Posterior cingulate gyrus (tissue), 11 donors: Measurements from ENCODE around the gene FOXO3.
"Not testable (repeated sequence)": the region's sequence is repeated elsewhere in the genome, so short reads cannot be mapped to it uniquely, and the experiment has no call there.

Source experiments
- DNase-seq, 10 donors: peaks; one replicate each; pipeline versions ENCODE4 v3.0.0 to v3.0.0-alpha.2; 2020 to 2021; ENCODE audit warnings: mixed read lengths in 3 of 10
- intact Hi-C: fragments of 100-400 bp; cut with DNase I; formaldehyde crosslinking; loops from one replicate; pipeline ENCODE4 v1.15.1; 2023

Gene FOXO3

GRCh38 chr6:108560463-108561308 is at the start of gene FOXO3:
Gene FOXO3 (plus strand): TSS chr6:108560917. CDS start chr6:108561209, 292 bp downstream.
- DNase-seq, result peak; percentile 71 to 97 (median 79)
- intact Hi-C loops, result loop anchor here (10.0 kb wide), 1 partner anchor 94 kb away; no protein-coding TSS in a partner anchor

DNA sequence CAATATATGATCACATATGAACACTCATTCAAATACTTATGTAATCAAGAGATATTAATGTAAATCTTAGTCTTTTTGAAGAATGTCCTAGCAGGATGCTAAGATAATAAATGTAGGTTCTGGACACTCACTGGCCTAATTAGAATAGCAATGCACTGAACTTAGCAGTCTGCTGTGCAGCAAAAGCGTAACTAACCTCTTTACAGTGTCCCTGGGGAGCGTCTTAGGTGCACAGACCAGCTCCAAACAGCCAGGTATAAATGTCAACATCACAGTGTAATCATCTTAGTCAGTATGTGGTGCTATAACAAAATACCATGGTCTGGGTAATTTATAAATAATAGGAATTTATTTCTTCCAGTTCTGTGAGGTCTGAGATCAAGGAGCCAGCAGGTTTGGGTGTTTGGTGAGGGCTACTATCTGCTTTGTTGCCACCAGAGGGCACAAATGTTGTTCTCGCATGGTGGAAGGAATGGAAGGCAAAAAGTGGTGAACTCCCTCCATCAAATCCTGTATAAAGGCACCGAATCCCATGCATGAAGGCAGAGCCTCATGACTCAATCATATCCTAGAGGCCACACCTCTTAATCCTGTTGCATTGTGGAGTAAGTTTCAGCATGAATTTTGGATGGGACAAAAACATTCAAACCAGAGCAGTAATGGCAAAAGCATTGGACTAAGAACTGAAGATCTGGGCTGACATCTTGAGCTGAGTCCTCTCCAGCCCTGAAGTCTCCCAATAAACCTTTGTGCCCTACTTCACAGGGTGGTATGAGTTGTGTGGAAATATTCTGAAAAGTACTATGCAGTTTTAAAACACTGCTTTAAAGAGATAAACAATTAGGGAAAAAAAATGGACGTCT is 41.8 kb upstream of the FOXO3 start:
- DNase-seq, result no peak
- intact Hi-C loops, result no loop called here

GRCh38 chr6:108521616-108522107 is 39.1 kb upstream of the FOXO3 start:
- DNase-seq, result no peak
- intact Hi-C loops, result no loop called here

DNA sequence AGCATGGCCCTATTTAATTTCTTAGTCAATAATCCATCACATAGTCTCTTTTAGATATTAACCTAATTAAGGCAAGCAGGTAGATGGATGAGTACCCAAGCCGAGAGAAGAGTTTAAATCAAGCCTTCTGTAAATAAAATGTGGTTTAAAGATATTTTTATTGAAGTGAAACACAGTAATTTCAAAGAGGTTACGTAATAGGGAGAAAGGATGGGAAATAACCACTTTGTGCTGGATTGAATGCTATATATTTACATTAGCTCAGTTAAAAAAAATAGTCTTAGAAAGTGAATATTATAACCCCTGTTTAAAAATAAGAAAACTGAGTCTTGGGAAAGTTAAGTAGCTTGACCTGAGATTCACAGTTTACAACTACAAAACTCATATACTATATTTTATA is 37.0 kb upstream of the FOXO3 start:
- intact Hi-C loops, result no loop called here
- DNase-seq, result no peak

DNA sequence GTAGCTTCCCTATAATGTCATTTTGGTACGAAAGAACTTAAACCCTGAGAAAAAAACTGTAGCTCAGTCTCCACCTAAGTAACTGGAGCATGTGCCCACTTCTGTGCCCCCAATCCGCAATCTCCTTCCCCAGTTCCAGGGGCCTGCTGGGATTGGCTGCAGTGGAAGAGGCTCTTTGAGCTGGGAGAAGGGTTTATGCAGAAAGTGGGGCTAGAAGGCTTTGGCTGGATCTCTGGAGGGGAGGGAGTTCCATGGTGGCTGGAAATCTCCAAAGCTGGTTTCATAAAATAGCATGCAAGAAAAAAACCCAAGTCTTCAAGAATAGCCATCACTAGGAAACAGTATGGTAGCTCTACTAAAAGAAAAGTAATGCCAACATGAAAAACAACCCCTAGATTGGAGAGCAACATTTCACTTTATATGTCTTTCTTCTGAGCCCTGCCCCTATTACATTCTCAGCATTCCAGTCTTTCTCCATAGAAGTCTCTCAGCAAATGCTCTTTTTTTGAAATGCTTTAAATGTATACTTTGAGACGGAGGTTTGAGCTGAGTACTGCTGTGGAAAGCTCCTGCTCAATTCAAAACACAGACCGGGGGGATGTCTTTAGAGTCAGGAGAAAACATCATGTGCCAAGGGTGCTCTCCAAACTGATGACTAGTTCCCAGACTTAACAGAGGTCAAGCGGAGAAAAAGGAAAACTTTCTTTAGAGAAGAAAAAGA is 36.0 kb upstream of the FOXO3 start:
- intact Hi-C loops, result no loop called here
- no peak for DNase-seq

DNA sequence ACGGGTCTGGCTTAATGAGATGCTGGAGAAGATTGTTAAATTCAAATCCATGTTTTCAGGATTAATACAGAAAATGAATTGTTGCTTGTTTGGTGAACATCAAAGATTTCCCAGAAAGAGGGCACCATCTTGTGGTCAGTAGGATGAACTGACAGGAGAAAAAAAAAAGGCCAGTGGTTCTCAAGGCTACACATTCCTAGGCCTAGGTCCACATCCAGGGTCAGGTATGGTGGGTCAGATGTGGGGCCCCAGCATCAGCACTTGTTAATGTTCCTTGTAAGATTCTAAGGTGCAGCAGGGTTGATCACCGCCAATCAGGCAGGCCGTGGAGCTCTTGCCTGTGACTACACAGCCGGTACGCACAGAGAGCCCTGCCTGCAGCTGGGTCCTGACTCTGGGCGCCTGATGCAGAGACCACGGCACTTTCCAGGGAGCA is 34.0 kb upstream of the FOXO3 start:
- DNase-seq, result no peak
- intact Hi-C loops, result loop anchor here (1.0 to 2.0 kb wide), 2 partner anchors 413 to 550 kb away; no protein-coding TSS in a partner anchor

DNA sequence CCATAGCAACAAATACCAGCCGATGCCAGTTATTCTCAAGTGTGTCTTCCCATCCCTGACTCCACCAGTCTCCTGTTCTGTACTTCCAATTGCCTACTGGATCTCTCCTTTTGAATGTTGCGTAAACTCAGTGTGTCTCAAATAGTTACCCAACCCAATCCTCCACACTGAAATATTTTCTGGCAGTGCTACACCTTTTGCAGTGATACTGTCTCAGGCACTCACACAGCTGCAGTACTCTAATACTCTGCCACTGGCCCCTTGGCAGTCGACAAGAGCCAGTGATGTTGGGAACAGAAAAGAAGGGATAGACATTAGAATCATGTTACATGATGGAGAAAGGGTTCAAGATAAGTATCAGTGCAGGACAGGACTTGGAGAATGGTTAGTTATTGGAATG is 31.8 kb upstream of the FOXO3 start:
- intact Hi-C loops, result no loop called here
- no peak for DNase-seq

DNA sequence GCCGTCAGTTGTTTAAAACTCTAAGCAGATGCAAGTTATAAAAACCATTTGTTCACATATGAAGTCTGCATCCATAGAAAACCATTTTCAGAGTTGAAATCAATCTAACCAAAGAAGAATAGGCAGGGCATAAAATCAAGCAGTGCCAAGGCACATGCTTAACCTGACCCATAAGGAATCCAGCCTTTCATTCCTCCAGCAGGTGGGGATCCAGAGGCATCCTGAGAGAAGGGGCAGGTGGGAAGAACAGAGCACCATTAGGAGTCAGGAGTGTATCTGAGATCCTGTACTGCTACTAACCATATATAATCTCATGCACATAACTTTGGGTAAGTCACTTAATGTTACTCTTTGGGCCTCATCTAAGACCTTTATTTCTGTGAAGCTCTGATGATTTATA is 29.4 kb upstream of the FOXO3 start:
- intact Hi-C loops, result no loop called here
- no peak for DNase-seq

DNA sequence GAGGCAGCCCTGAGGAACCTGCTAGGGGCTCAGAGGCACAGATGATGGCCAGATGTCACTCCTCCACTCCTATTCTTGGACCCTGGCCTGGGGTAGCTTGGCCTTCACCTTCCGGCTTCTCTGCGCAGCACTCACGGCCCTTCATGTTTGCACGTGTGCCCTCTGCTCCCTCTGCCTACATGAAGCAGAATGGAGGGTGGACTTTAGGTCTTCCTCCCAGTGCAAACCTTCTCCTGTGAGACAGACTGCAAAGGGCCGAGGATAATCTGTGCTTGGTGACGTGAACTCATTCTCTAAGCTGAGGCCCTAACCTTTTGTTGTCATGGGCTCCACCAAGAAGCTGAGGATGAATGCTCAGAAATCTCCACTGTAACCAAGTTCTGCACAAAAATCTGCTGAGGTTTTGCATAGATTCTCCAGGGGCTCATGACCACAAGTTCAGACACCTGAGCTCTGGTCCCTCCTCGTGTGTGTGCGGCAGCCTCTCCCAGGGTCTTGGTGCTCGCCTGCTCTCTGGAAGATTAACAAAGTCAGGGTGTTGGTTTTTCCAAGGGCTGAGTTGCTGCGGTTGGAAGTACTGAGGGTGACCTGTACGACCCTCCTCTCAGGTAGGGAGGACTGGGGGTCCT is 25.5 kb upstream of the FOXO3 start:
- DNase-seq, result no peak
- intact Hi-C loops, result no loop called here

GRCh38 chr6:108535920-108536535 is 24.7 kb upstream of the FOXO3 start:
- DNase-seq, result not testable (repeated sequence)

DNA sequence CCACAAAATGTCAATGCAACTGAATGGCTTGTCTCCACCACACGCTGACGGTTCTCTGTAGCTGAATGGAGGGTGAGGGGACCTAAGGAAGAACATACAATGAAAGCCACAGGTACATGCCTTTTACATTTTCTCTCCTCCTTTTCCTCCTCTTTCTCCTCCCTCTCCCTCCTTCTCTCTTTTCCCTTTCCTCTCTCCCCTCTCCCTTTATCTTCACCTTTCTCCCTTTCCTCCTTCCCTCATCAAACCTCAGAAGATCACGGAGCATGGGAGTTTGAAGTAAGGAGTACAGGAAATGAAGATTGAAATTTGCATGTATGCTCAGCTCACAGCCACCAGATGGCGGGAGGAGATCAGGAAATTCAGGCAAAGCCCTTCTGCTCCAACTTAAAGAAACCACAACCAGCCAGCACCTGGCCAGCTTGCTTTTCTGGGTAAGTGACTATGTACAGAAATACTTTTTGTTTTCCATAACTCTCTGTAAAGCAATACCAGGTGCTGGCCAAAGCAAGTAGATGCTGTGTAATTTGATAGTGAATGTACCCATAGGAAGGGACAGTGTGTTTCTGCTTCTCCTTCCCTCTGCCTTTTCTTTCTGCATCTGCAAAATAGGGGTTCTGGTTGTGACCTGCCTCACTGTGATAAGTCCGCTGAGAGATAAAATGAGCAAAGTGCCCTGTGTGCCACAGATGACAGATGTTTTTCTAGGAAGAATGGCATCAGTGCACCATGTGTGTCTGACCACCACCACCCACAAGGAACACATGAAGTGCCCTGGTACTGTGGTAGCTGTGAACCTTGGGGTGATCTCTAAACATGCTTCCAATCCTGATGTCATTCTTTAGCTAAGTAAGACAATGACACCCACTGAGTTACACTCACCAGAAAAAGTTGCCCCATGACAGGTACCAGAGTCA is 18.6 kb upstream of the FOXO3 start:
- intact Hi-C loops, result loop anchor here (1.0 kb wide), 4 partner anchors 240 to 531 kb away; no protein-coding TSS in a partner anchor
- peak; percentile 38 to 95 (median 68) for DNase-seq

More at GRCh38 chr6:108535920-108536535, 24.7 kb upstream of the FOXO3 start:
- intact Hi-C loops, result not testable (repeated sequence)

- intact Hi-C loops, result no loop called here
- no peak for DNase-seq
Observed at GRCh38 chr6:108543175-108543940, 17.4 kb upstream of the FOXO3 start.

GRCh38 chr6:108544606-108545005 is 16.1 kb upstream of the FOXO3 start:
- intact Hi-C loops, result no loop called here
- no peak for DNase-seq

GRCh38 chr6:108546079-108547049 is 14.4 kb upstream of the FOXO3 start:
- intact Hi-C loops, result no loop called here
- DNase-seq, result no peak

DNA sequence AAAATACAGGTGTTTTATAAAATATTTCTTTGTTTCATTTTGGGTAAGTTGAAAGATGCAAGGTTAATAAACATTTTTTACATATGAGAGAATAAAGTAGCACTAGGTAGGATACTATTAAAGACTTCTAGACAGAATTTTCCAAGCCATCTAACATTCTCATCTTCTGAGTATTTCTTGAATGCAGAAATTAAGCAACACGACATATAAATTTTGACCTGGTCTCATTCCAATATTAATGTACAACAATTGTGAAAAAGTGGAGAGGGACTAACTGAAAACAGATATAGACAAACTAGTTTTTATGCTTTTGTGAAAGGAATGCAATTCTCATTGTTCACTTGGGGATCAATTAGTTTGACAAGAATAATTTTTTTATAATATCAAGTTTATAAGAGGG is 11.5 kb upstream of the FOXO3 start:
- intact Hi-C loops, result no loop called here

DNA sequence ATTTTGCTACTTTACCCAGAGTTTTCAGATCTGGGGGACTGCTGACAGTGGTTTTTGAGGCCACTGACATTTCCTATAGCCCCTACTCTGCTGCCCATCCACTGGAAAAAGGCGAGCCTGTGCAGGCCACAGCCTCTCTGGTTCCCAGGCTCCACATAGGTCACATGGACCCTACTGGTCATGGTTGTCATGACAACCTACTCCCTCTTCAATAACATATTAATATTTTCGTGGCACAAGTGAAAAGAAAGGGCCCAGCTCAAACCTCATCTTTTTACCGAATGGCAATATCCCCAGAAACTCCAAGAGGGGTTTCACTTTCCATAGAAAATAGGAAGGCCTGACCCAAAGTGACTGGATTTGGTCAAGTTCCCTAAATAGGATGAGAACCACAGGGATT is 11.0 kb upstream of the FOXO3 start:
- DNase-seq, result no peak

More for the DNA sequence above, 11.5 kb upstream of the FOXO3 start:
- DNase-seq, result no peak

More for the DNA sequence above, 11.0 kb upstream of the FOXO3 start:
- intact Hi-C loops, result no loop called here
